ENCODE results near the gene SYN1.
"Not testable (repeated sequence)": the region's sequence is repeated elsewhere in the genome, so short reads cannot be mapped to it uniquely, and the experiment has no call there.

The SYN1 gene

GRCh38 chrX:47611926-47612325, 7.7 kb downstream of the SYN1 start:
- DNase-seq (ENCODE audit: insufficient read length, low spot score) (no peak), FAIRE-seq (no peak)
- no peak for TF ChIP-seq CTCF (IDR thresholded peaks at IDR 0.05; ENCODE audit: insufficient read depth, missing control alignments)

DNA sequence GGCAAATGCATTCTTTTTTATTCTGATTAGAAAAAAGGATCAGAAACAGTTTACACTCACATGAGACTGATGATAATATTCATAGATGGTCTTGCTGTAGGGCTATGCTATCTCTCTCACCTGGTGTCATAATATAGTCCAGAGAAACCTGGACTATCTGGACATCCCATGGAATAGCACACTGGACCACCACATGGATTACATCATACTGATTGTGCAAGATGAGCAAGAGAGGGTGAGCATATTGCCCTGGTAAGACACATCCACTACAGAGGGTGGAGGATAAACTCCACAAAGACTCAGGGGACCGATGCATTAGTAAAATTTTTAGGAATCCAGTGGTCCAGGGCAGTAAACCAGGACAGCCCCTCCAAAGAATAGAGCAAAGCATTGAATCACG, 8.2 kb downstream of the SYN1 start:
- DNase-seq (ENCODE audit: insufficient read length, low spot score) (no peak), FAIRE-seq (no peak)
- no peak for TF ChIP-seq CTCF (IDR thresholded peaks at IDR 0.05; ENCODE audit: insufficient read depth, missing control alignments)

- DNase-seq (ENCODE audit: insufficient read length, low spot score) (no peak), FAIRE-seq (no peak)
- no peak for TF ChIP-seq CTCF (IDR thresholded peaks at IDR 0.05; ENCODE audit: insufficient read depth, missing control alignments)
These were observed 9.1 kb downstream of the SYN1 start for GRCh38 chrX:47610511-47610910.

DNA sequence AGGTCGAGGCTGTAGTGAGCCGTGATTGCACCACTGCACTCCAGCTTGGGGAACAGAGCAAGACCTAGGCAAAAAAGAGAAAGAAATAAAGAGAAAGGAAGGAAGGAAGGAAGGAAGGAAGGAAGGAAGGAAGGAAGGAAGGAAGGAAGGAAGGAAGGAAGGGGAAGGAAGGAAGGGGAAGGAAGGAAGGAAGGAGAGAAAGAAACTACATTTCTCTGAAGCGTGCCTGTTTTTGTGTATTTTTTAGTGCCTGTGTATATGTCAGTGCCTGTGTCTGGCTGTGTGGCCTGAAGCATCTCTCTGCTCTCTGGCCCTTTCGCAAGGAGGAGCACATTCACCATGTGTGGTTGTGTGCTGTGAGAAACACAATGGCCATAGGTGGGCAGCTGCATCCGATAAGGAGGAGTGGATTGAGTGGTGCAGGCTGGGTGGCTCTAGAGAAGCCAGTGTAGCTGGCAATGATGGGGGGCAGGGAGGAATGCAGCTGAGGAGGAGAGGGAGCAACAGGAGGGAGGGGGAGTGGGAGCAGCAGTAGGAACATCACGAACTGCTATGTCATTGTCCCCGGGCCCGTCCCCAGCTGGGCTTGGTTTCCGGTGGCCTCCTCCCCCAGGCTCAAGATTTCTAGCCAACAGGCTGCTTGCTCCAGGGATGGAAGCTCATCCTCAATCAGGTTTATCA, 11.4 kb downstream of the SYN1 start:
- DNase-seq (ENCODE audit: insufficient read length, low spot score) (no peak), FAIRE-seq (no peak)
- TF ChIP-seq CTCF (IDR thresholded peaks at IDR 0.05; ENCODE audit: insufficient read depth, missing control alignments): no peak

DNA sequence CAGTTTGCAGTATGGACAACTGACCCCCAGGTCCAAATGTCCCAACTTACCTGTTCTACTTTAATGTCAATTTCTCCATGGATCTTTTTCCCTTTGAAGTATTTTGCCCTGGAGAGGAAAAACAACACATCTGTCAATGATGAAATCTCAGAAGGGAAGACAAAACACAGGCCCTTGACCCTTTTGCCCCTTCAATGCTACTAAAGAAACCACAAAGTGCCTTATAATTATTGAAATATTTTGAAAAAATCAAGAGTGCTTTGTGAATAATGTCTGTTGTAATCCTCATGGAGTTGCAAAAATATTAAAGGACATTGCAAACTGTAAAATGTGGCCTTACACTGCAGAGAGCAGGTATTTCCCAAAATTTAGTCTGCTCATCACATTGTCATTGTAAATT, 12.6 kb downstream of the SYN1 start:
- TF ChIP-seq CTCF (IDR thresholded peaks at IDR 0.05; ENCODE audit: insufficient read depth, missing control alignments): no peak
- DNase-seq (ENCODE audit: insufficient read length, low spot score) (no peak), FAIRE-seq (no peak)

GRCh38 chrX:47605024-47605423, 14.6 kb downstream of the SYN1 start:
- no peak for FAIRE-seq
- DNase-seq (ENCODE audit: insufficient read length, low spot score): no peak
- no peak for TF ChIP-seq CTCF (IDR thresholded peaks at IDR 0.05; ENCODE audit: insufficient read depth, missing control alignments)

DNA sequence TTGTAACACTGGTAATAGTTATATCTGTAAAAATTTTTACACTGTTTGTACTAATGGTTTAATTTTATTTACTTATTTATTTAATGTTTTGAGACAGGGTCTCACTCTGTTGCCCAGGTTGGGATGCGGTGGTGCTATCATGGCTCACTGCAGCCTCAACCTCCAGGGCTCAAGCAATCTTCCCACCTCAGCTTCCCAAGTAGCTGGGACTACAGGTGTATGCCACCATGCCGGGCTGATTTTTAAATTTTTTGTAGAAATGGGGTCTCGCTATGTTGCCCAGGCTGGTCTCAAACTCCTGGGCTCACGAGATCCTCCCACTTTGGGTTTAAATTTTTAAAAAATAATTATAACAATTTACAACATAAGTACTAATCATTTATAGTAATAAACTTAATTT, 16.5 kb downstream of the SYN1 start:
- FAIRE-seq; DNase-seq (ENCODE audit: insufficient read length, low spot score): not testable (repeated sequence)

GRCh38 chrX:47597222-47597621, 22.4 kb downstream of the SYN1 start:
- FAIRE-seq: no peak

More at GRCh38 chrX:47597222-47597621, 22.4 kb downstream of the SYN1 start:
- DNase-seq (ENCODE audit: insufficient read length, low spot score): no peak
- TF ChIP-seq CTCF (IDR thresholded peaks at IDR 0.05; ENCODE audit: insufficient read depth, missing control alignments): no peak
